Measurements from ENCODE around the gene CCDC88A. TPM values are rescaled to one million over a fixed set of nuclear protein-coding genes. Genes with fewer than 3 reads are reported as not detected.
A peak's percentile ranks its signal among the peaks of the same experiment; 100 is the strongest.

Gene CCDC88A
- total RNA-seq, 2 donors from 2014 or later: 49.0 to 50.4 TPM

DNA sequence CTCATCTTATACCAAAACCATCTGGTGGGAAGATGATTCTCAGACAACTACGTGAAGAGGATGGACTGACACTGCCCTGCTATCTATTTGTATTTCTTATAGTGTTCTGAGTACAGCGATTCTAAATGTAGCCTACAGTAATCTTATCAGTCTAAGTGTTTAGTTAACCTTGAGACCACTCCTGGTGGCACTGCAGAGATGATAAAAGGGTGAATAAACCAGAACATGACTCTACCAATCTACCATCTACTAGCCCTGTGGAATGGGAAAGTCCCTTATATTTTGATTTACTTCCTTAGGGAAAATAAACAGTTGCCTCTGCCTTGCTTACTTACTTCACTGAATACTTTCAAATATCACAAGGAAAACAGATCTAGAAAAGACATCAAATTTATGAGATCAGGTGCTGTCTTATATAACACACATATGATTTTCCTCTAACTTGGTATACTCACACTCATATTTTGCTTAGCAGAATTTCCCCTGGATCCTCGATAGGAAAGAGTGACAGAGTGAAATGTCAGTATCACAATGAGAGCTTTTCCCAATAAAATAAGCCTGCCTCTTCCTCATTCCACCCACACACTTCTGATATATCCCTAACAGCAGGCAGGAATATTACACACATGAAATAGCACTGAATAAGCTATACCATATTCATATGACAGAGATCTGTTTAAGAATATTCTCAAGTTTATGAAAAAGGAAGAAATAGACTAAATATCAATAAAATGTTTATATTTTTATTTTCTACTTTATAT, 92.0 kb downstream of the CCDC88A start:
- H3K27ac ChIP-seq: peak overlapping the region in 2 of 4 donors; percentile 7 to 9
- no peaks in the 10 kb centered on the region for H3K27me3 ChIP-seq
- H3K36me3 ChIP-seq (replicated peaks in 1 of 2; ENCODE audit: insufficient read depth in 1 of 2, low read depth in 2 of 2): no peaks in the 10 kb centered on the region
- no peak for TF ChIP-seq POLR2A (IDR thresholded peaks at IDR 0.05)
- TF ChIP-seq, protein P1, sequence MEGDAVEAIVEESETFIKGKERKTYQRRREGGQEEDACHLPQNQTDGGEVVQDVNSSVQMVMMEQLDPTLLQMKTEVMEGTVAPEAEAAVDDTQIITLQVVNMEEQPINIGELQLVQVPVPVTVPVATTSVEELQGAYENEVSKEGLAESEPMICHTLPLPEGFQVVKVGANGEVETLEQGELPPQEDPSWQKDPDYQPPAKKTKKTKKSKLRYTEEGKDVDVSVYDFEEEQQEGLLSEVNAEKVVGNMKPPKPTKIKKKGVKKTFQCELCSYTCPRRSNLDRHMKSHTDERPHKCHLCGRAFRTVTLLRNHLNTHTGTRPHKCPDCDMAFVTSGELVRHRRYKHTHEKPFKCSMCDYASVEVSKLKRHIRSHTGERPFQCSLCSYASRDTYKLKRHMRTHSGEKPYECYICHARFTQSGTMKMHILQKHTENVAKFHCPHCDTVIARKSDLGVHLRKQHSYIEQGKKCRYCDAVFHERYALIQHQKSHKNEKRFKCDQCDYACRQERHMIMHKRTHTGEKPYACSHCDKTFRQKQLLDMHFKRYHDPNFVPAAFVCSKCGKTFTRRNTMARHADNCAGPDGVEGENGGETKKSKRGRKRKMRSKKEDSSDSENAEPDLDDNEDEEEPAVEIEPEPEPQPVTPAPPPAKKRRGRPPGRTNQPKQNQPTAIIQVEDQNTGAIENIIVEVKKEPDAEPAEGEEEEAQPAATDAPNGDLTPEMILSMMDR (IDR thresholded peaks at IDR 0.05): no peak
- intact Hi-C loops (cut with DNase I): no loop called here
- peaks cover 9% of the 10 kb centered on the region for H3K4me1 ChIP-seq
- peak; percentile 50 for ATAC-seq
- H3K4me3 ChIP-seq: no peak overlapping the region
- H3K9me3 ChIP-seq: no peaks in the 10 kb centered on the region
- no peak for DNase-seq
- 23 to 41% methylated on average over 3 of the region's 3 CpGs for WGBS, 2 donors

DNA sequence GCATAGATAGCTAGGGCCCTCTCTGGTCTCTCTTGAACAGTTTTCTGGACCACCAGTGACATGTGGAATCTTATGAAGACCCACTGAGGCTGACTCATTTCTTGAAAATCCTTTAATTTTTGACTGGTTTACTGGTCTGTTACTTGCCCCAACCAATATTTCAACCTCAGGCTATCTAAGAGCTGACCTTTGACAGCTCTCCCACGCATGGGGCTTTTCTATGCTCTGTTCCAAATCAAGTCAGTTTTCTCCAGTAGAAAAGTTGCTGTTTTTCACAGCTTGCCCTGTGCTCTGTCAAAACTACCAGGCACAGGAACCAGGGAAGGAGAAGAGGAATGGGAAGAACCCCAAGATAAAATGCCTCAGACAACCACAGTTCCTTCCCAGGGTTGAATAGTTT, 104.7 kb downstream of the CCDC88A start:
- no peaks in the 10 kb centered on the region for H3K9me3 ChIP-seq
- WGBS, 2 donors: 56 to 61% methylated on average over 1 of the region's 1 CpG
- ATAC-seq: no peak
- peaks cover 0 to 6% of the 10 kb centered on the region in 2 donors for H3K36me3 ChIP-seq (replicated peaks in 1 of 2; ENCODE audit: insufficient read depth in 1 of 2, low read depth in 2 of 2)
- DNase-seq: no peak
- no peak for TF ChIP-seq POLR2A (IDR thresholded peaks at IDR 0.05)
- TF ChIP-seq, protein P1 (IDR thresholded peaks at IDR 0.05): no peak
- H3K4me3 ChIP-seq: no peak overlapping the region
- H3K4me1 ChIP-seq: no peaks in the 10 kb centered on the region
- H3K27me3 ChIP-seq: no peaks in the 10 kb centered on the region
- no peak overlapping the region for H3K27ac ChIP-seq
- intact Hi-C loops (cut with DNase I): no loop called here

DNA sequence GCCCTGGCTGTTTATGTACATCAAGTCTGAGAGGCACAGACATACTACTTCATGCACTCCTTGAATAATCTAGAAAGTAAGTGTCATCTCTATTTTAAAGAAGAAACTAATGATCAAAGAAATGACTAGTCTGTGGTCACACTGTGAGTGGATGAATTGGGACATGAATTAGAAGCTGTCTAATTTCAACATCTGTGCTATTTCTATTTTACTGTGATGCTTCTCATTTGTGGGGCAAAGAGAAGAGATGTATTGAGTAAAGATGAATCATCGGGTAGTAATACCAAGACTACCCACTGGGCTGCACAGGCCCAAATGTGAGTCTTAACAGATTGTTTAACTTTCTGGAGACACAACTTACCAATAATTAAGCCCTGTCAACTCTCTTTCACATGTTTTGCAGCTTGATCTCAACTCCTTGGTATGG, 108.2 kb downstream of the CCDC88A start:
- no peak for ATAC-seq
- Histone ChIP-seq H3K9me3 (no peaks in the 10 kb centered on the region), H3K4me3 (no peak overlapping the region), H3K36me3 (replicated peaks in 1 of 2; ENCODE audit: insufficient read depth in 1 of 2, low read depth in 2 of 2) (peaks cover 0 to 2% of the 10 kb centered on the region in 2 donors), H3K27ac (no peak overlapping the region), H3K4me1 (no peaks in the 10 kb centered on the region), H3K27me3 (no peaks in the 10 kb centered on the region)
- TF ChIP-seq, protein P1 (IDR thresholded peaks at IDR 0.05): no peak
- TF ChIP-seq POLR2A (IDR thresholded peaks at IDR 0.05): no peak
- intact Hi-C loops (cut with DNase I): no loop called here
- DNase-seq: no peak
- WGBS, 2 donors: 70 to 90% methylated on average over 1 of the region's 1 CpG

DNA sequence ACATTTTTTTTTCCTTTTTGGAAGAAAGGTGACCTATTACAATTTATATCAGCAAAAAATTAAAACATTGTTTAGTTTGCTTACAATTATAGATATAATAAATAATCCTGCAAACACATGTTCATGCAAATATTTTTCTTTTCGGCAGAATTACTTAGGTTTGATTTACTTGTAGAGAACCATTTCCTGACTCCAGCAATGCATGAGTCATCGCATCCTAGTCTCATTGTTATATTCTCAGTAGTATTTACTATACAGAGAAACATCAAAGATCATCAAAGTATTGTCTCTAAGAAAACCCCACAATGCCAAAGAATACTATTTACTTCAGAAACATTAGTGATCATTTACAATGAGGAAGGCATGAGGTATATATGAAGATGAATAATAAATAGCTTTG, 110.2 kb downstream of the CCDC88A start:
- ATAC-seq (no peak), DNase-seq (no peak)
- H3K27me3 ChIP-seq: no peaks in the 10 kb centered on the region
- no peaks in the 10 kb centered on the region for H3K4me1 ChIP-seq
- H3K4me3 ChIP-seq: no peak overlapping the region
- 77 to 82% methylated on average over 2 of the region's 2 CpGs for WGBS, 2 donors
- H3K36me3 ChIP-seq (replicated peaks in 1 of 2; ENCODE audit: insufficient read depth in 1 of 2, low read depth in 2 of 2): peaks cover 0 to 2% of the 10 kb centered on the region in 2 donors
- no peak overlapping the region for H3K27ac ChIP-seq
- no peak for TF ChIP-seq POLR2A (IDR thresholded peaks at IDR 0.05)
- TF ChIP-seq, protein P1 (IDR thresholded peaks at IDR 0.05): no peak
- no peaks in the 10 kb centered on the region for H3K9me3 ChIP-seq
- intact Hi-C loops (cut with DNase I): no loop called here

DNA sequence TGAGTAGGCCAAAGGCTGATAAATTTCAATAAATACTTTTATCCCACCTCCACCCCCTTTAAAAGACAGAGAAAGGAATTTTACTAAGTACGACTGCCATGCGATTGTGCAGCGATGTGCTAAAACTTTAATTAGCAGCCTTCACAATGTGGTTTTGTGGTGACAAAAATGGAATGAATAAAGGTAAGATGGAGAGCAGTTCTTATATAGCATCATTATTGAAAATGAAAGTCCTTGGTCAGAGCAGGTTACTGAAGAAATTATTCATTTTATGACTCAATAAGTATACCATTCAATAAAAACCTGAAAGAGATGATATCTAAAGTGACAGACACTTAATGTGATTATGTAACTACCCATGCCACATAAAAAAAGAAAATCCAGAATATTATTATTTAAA, 117.4 kb downstream of the CCDC88A start:
- no peak for ATAC-seq
- TF ChIP-seq POLR2A (IDR thresholded peaks at IDR 0.05): no peak
- TF ChIP-seq, protein P1 (IDR thresholded peaks at IDR 0.05): no peak
- Histone ChIP-seq H3K36me3 (replicated peaks in 1 of 2; ENCODE audit: insufficient read depth in 1 of 2, low read depth in 2 of 2) (no peaks in the 10 kb centered on the region), H3K27ac (no peak overlapping the region), H3K4me1 (no peaks in the 10 kb centered on the region), H3K27me3 (no peaks in the 10 kb centered on the region), H3K4me3 (no peak overlapping the region), H3K9me3 (no peaks in the 10 kb centered on the region)
- intact Hi-C loops (cut with DNase I): no loop called here
- no peak for DNase-seq
- WGBS, 2 donors: 92 to 93% methylated on average over 3 of the region's 3 CpGs

Data from body of pancreas (tissue), 4 donors.